A549 treated with AZD9567 at 1 μM for 4 hours (cell line): ENCODE data around the gene AP4E1. TPM values are rescaled to one million over a fixed set of nuclear protein-coding genes. Genes with fewer than 3 reads are reported as not detected.

Experiments
- total RNA-seq: library from RNA; stranded (reverse); fragments of 200-300 nt; extraction: Qiagen RNA extraction; gene quantifications from 5 replicates; pipeline ENCODE4 v1.2.3, GENCODE V29; 2022; ENCODE audit not compliant: insufficient read depth

The AP4E1 gene
- 7.2 to 10.6 TPM (median 9.1 TPM) in 5 replicates for total RNA-seq

GRCh38 chr15:50908209-50909009, at the start of gene AP4E1:
TSS of gene AP4E1 (plus strand) at chr15:50908683. CDS start at chr15:50908779, 96 bp downstream.

Other genes starting within 250 kb of the AP4E1 start
- gene TRPM7, start 221.9 kb upstream of the AP4E1 start, total RNA-seq: 21.1 to 35.9 TPM (median 24.0 TPM) in 5 replicates
- 92.7 to 106 TPM (median 105 TPM) in 5 replicates for gene SPPL2A, start 143.0 kb upstream of the AP4E1 start, total RNA-seq
- 19.0 to 29.1 TPM (median 23.6 TPM) in 5 replicates for gene TNFAIP8L3, start 186.2 kb downstream of the AP4E1 start, total RNA-seq